ENCODE measurements around the gene ANHX. TPM values are rescaled to one million over a fixed set of nuclear protein-coding genes. Genes with fewer than 3 reads are reported as not detected.

Gene ANHX
- total and polyA plus RNA-seq, 2 of the 13 experiments (the other 11 are each of a cell fraction or from before 2014, with no cell fraction given): not detected

- no peak for TF ChIP-seq ZBTB37 (CRISPR knock-in tag; IDR thresholded peaks at IDR 0.05)
- TF ChIP-seq POLR2A (IDR thresholded peaks at IDR 0.05; ENCODE audit: insufficient read depth in 1 of 2, low read depth in 2 of 2, low read length in 2 of 2): no peak
- no peak for TF ChIP-seq PCBP1 (IDR thresholded peaks at IDR 0.05; ENCODE audit: borderline replicate concordance, low read depth, low read length)
- no peak for TF ChIP-seq ZBTB46 (CRISPR knock-in tag; IDR thresholded peaks at IDR 0.05; ENCODE audit: borderline replicate concordance)
- no peak for TF ChIP-seq ZNF274 (CRISPR knock-in tag; IDR thresholded peaks at IDR 0.05)
- TF ChIP-seq TEAD2 (CRISPR knock-in tag; IDR thresholded peaks at IDR 0.05): no peak
- TF ChIP-seq SOX13 (IDR thresholded peaks at IDR 0.05): no peak
- TF ChIP-seq SOX13 (CRISPR knock-in tag; conservative IDR thresholded peaks at IDR 0.05 in 1 of 2, IDR thresholded peaks at IDR 0.05 in 1 of 2): no peak
- no peak for TF ChIP-seq RERE (CRISPR knock-in tag; IDR thresholded peaks at IDR 0.05; ENCODE audit: low read depth)
Measured at GRCh38 chr12:133215724-133216123, 20.0 kb downstream of the ANHX start (continued).
